ENCODE data around the gene IFI30.

GRCh38 chr19:18135712-18136584 lies 37.7 kb upstream of the IFI30 start:
- TF ChIP-seq CTCF (IDR thresholded peaks at IDR 0.05) (no peak), ZFX (IDR thresholded peaks at IDR 0.05; ENCODE audit: borderline replicate concordance) (no peak)

Measured in 22Rv1 (cell line).